Measurements from ENCODE around the gene SLC35F1.

- no peak for TF ChIP-seq CTCF (conservative IDR thresholded peaks at IDR 0.05 in 1 of 2, IDR thresholded peaks at IDR 0.05 in 1 of 2; ENCODE audit: low read depth in 1 of 2, low read length in 2 of 2)
- TF ChIP-seq EZH2 (IDR thresholded peaks at IDR 0.05; ENCODE audit: low read length, missing control alignments): no peak
Observed at GRCh38 chr6:118029967-118030366, 122.9 kb downstream of the SLC35F1 start.
